GM18520 (cell line): Measurements from ENCODE around the gene DPP10.

ENCODE experiments used
- ATAC-seq: cut with Tn5 transposase; IDR thresholded peaks from one replicate; pipeline ENCODE4 v1.9.1; 2021; ENCODE audit not compliant: unreplicated experiment

DPP10 gene

DNA sequence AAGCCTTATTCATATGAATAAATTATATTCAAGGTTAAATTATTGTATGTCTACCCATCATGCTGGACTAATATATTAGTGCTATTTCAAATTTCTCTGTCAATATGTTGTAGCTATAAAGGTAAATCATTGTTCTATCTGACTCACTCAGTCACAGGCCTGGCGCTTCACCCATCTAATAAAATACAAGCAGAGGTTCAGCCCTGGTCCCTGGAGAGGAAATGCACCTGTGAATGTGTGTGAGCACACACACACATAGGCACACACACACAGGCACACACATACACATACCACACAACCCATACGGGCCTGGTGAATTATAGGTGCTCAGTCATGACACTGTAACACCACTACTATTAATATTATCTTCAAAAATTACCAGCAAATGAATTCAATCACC is 1396.1 kb downstream of the DPP10 start:
- ATAC-seq: no peak

DNA sequence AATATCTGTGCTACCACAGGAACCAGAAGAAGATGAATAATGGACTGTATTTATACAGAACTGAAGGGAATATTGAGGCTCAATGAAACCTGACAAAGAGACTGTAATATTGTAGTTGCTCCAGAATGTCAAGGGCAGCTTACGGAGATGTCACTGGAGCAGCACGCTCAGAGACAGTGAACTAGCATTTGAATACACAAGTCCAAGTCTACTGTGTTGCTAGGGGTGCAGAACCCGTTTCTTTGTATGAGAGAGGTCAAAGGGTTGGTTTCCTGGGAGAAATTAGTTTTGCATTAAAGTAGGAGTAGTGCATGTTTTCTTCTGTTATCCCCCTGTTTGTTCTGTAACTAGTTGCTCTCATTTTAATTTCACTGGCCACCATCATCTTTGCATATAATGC is 1399.9 kb downstream of the DPP10 start:
- ATAC-seq: no peak

DNA sequence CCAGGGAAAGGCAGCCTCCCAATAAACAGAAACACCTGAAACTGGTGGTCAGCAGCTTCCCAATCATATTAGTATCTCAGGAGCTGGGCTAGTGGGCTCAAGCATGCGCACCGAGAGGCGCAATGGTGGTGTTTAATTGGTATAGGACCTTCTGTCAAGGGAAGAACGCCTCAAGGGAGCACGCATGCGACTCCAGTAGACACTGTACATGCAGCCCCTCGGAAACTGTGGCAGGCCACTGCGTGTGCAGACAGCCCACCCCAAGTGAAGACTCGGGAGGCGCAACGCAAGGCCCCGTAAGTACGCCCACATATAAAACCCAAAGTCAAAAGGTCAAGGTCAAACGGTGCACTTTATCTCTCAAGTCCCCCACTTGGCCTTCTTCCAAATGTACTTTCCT is 1405.8 kb downstream of the DPP10 start:
- ATAC-seq: no peak

DNA sequence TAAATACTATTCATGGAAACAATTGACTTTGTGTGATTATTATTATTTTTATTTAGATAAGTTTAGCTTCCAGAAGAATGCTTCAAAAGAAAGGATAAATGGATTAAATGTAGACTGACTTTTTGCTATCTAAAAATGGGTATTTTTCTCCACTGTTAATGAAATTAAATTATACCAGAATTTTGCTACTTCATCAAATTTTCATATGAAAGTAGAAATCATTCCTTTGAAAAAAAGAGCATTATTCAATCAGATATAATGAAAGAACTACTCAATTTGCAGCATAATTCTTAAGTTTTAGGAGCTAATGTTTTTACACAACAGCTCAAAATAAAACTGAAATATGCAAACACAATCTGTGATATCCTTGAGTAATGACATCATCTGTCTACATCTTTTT is 1424.6 kb downstream of the DPP10 start:
- no peak for ATAC-seq

DNA sequence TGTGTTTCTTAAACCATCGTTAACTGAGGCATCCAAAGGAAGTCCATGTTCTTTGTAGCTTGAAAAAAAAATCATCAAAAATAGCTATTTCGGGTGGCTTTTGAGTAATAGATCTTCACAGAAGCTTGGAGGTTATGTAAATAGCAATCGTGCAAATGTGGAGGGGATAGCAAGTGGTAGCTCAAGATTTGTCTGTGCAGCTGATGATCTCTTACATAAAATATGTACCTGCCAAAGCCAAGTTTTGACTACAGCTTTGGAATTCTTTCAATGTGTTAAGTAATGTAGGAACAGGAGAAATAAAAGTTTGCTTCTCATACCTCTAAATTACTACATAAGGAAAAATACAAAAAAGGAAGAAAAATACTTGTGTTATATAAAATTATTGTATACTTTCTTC is 1432.0 kb downstream of the DPP10 start:
- no peak for ATAC-seq

DNA sequence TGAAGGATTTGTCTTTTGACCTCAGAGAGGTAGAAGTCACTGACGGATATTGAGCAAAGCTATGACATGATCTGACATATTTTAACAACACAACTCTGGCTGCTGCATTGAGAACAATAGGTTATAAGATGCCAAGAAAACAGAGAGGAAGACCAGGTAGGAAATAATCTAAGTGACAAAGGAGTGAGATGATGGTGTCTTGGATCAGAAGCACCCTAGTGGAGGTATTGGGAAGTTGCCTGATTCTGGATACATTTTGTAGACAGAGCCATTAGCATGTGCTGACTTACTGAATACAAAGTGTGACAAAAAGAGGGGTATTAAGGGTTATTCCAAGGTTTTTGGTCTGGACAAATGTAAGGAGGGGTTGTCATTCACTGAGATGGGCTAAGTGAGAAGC is 1438.1 kb downstream of the DPP10 start:
- ATAC-seq: no peak

DNA sequence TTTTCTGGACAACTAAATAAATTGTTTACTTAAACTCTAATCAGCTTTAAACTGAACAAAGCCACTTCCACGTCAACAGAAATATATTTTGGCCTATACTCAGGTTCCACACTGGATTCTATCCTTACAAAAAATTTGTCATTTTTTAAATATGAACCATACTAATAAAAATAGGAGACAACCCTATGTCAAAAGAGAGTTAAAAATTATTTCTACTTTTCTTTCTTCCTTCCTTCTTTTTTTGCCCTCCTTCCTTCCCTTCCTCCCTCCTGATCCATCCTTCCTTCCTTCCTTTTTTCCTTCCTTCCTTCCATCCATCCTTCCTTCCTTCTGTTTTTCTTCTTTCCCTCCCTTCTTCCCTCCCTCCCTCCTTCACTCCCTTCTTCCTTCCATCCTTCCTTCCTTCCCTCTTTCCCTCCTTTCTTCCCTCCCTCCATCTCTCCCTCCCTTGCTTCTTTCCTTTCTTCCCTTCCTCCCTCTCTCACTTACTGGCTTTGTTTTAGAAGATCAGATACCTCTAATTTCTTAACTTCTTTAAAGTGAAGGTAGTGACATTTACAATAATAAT is 1444.9 kb downstream of the DPP10 start:
- ATAC-seq: no peak
